ENCODE results near the gene SFXN4.
"Not testable (repeated sequence)": the region's sequence is repeated elsewhere in the genome, so short reads cannot be mapped to it uniquely, and the experiment has no call there.

The SFXN4 gene

GRCh38 chr10:119105155-119105554 is 60.4 kb downstream of the SFXN4 start:
- no peak for DNase-seq

- no peak for DNase-seq
Measured at GRCh38 chr10:119104654-119105015, 60.9 kb downstream of the SFXN4 start.

- peak; percentile 31 to 71 for DNase-seq
Measured at GRCh38 chr10:119103903-119104653, 61.4 kb downstream of the SFXN4 start, which contains the start of gene DENND10. TSS of gene DENND10 (plus strand) at chr10:119104113. CDS start at chr10:119104143, 30 bp downstream.

GRCh38 chr10:119103241-119103902 is 62.1 kb downstream of the SFXN4 start:
- DNase-seq = no peak

- DNase-seq = no peak
Measured at GRCh38 chr10:119101366-119102098, 64.0 kb downstream of the SFXN4 start.

GRCh38 chr10:119100434-119101238 is 64.9 kb downstream of the SFXN4 start:
- DNase-seq = no peak

GRCh38 chr10:119098576-119098975 is 66.9 kb downstream of the SFXN4 start:
- DNase-seq = no peak

- DNase-seq = not testable (repeated sequence)
Measured at GRCh38 chr10:119096641-119097415, 68.7 kb downstream of the SFXN4 start.

- no peak for DNase-seq
Measured at GRCh38 chr10:119095640-119096039, 69.9 kb downstream of the SFXN4 start.

- DNase-seq = no peak
Measured at GRCh38 chr10:119090968-119091367, 74.5 kb downstream of the SFXN4 start.
